Ishikawa (cell line): ENCODE results near the gene TAS2R60.

Source experiments
- EGR1 ChIP-seq: IDR thresholded peaks from 2 replicates; pipeline ENCODE4 v1.6.1; 2012
- RAD21 ChIP-seq: IDR thresholded peaks from 2 replicates; pipeline ENCODE4 v1.6.1; 2012; ENCODE audit warnings: low read depth

GRCh38 chr7:143396625-143397556, 46.4 kb upstream of the TAS2R60 start:
- TF ChIP-seq RAD21 (no peak), EGR1 (no peak)
